ENCODE data around the gene TXNDC2. TPM values are rescaled to one million over a fixed set of nuclear protein-coding genes. Genes with fewer than 3 reads are reported as not detected.
A peak's percentile ranks its signal among the peaks of the same experiment; 100 is the strongest.

TXNDC2 gene
- total and polyA plus RNA-seq, 2 of the 4 experiments (the other 2 are of a cell fraction), result 0.18 TPM; not detected in 1

GRCh38 chr18:9855681-9856080, 30.1 kb upstream of the TXNDC2 start (continued):
- TF ChIP-seq, protein P1, sequence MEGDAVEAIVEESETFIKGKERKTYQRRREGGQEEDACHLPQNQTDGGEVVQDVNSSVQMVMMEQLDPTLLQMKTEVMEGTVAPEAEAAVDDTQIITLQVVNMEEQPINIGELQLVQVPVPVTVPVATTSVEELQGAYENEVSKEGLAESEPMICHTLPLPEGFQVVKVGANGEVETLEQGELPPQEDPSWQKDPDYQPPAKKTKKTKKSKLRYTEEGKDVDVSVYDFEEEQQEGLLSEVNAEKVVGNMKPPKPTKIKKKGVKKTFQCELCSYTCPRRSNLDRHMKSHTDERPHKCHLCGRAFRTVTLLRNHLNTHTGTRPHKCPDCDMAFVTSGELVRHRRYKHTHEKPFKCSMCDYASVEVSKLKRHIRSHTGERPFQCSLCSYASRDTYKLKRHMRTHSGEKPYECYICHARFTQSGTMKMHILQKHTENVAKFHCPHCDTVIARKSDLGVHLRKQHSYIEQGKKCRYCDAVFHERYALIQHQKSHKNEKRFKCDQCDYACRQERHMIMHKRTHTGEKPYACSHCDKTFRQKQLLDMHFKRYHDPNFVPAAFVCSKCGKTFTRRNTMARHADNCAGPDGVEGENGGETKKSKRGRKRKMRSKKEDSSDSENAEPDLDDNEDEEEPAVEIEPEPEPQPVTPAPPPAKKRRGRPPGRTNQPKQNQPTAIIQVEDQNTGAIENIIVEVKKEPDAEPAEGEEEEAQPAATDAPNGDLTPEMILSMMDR (conservative IDR thresholded peaks at IDR 0.05; ENCODE audit: low read depth, low read length), result no peak
- no peak for TF ChIP-seq CEBPB (IDR thresholded peaks at IDR 0.05; ENCODE audit: low read depth, low read length)
- TF ChIP-seq MXI1 (IDR thresholded peaks at IDR 0.05; ENCODE audit: borderline replicate concordance, low read depth, low read length), result no peak
- no peak for TF ChIP-seq FOS (IDR thresholded peaks at IDR 0.05; ENCODE audit: low read depth, low read length)
- TF ChIP-seq POLR2A (IDR thresholded peaks at IDR 0.05; ENCODE audit: low read depth, low read length), result no peak

- peaks cover 7% of the 10 kb centered on the region for H3K4me1 ChIP-seq (ENCODE audit: control insufficient read depth, insufficient read depth, low read length)
- H3K79me1 ChIP-seq (ENCODE audit: low read depth in 1 of 2, low read length in 2 of 2), result peaks cover 6 to 9% of the 10 kb centered on the region in 2 experiments; a peak in 3 of 4 replicates
- H3K9me1 ChIP-seq (ENCODE audit: insufficient read depth, low read length), result peaks cover 3% of the 10 kb centered on the region; the same call in 1 of the 2 replicates
- no peaks in the 10 kb centered on the region for H3K27me3 ChIP-seq (ENCODE audit: control insufficient read depth, insufficient read depth, low read length)
- no peak overlapping the region; the same call in 1 of the 2 replicates for H3K18ac ChIP-seq (ENCODE audit: low read depth, low read length)
- no peak overlapping the region for H4K5ac ChIP-seq (ENCODE audit: low read depth, low read length)
- H3K27ac ChIP-seq (ENCODE audit: insufficient read depth, low read length), result no peak overlapping the region
- intact Hi-C loops (cut with micrococcal nuclease) (no loop called here), dilution Hi-C loops (cut with HindIII; ENCODE audit: low sequenced_read_pairs, unreplicated experiment) (no loop called here), in situ Hi-C loops (cut with MboI; ENCODE audit: low sequenced_read_pairs) (no loop called here)
- H4K8ac ChIP-seq (ENCODE audit: low read depth in 2 of 2, low read length in 2 of 2), result no peak overlapping the region
- H4K20me1 ChIP-seq (ENCODE audit: insufficient read depth, low read length), result no peaks in the 10 kb centered on the region; the same call in 1 of the 2 replicates
- H4K91ac ChIP-seq (ENCODE audit: insufficient read depth, low read depth, low read length), result no peak overlapping the region
- H3K4ac ChIP-seq (ENCODE audit: low read depth, low read length), result 0 out of 2 replicates have a peak overlapping the region, but pooled peaks have one; percentile 10
- H3K4me3 ChIP-seq (ENCODE audit: insufficient read depth, low read depth, low read length), result no peak overlapping the region
- H3K23ac ChIP-seq (ENCODE audit: low read depth, low read length), result no peak overlapping the region
- DNase-seq (no peak), ATAC-seq (ENCODE audit: low read depth) (no peak)
- no peak overlapping the region for H3K14ac ChIP-seq (replicated peaks; ENCODE audit: low read depth, low read length)
- no peak overlapping the region for H2BK20ac ChIP-seq (ENCODE audit: low read depth, low read length)
- H3K9ac ChIP-seq (ENCODE audit: low read depth, low read length), result no peak overlapping the region
- no peak overlapping the region for H3K4me2 ChIP-seq (ENCODE audit: low read depth, low read length)
- ChIA-PET CTCF (no interaction called here), POLR2A (ENCODE audit: unreplicated experiment) (no interaction called here)
- H2AK5ac ChIP-seq (ENCODE audit: low read depth, low read length), result no peak overlapping the region
- no peak overlapping the region for H2BK5ac ChIP-seq (ENCODE audit: low read depth, low read length, poor library complexity, severe bottlenecking)
- H3K56ac ChIP-seq (ENCODE audit: extremely low read depth, insufficient read depth, low read length), result no peak overlapping the region
- no CpG with 5 or more reads among the region's 3 CpGs for WGBS, 2 experiments (ENCODE audit: extremely low coverage in 2 of 2, insufficient read length in 1 of 2)
- no peak overlapping the region for H2BK15ac ChIP-seq (ENCODE audit: low read depth, low read length)
- no peaks in the 10 kb centered on the region for H3K36me3 ChIP-seq (ENCODE audit: control insufficient read depth, insufficient read depth, low read length)
- no peak overlapping the region for H2AFZ ChIP-seq (replicated peaks; ENCODE audit: low read length, poor library complexity)
- H2BK120ac ChIP-seq (ENCODE audit: low read depth, low read length), result no peak overlapping the region
- 0 out of 2 replicates have a peak, but pooled peaks cover 2% of the 10 kb centered on the region for H3K9me3 ChIP-seq (ENCODE audit: control insufficient read depth, insufficient read depth, low read length)
- no TSS peak for BruUV-seq (replicated peaks)
- H2AK9ac ChIP-seq (replicated peaks; ENCODE audit: low read depth, low read length, poor library complexity), result no peak overlapping the region
- TF ChIP-seq BHLHE40 (IDR thresholded peaks at IDR 0.05; ENCODE audit: low read depth, low read length), result no peak
- TF ChIP-seq NFE2L2 (IDR thresholded peaks at IDR 0.05; ENCODE audit: low read depth, low read length), result no peak
- TF ChIP-seq SMC3 (IDR thresholded peaks at IDR 0.05; ENCODE audit: low read depth, low read length), result no peak
- TF ChIP-seq CEBPB (IDR thresholded peaks at IDR 0.05; ENCODE audit: low read depth, low read length), result no peak
- no peak for TF ChIP-seq RCOR1 (IDR thresholded peaks at IDR 0.05; ENCODE audit: insufficient replicate concordance, low read length)
- no peak for TF ChIP-seq POLR2A (IDR thresholded peaks at IDR 0.05; ENCODE audit: low read depth, low read length)
- TF ChIP-seq, protein P2, sequence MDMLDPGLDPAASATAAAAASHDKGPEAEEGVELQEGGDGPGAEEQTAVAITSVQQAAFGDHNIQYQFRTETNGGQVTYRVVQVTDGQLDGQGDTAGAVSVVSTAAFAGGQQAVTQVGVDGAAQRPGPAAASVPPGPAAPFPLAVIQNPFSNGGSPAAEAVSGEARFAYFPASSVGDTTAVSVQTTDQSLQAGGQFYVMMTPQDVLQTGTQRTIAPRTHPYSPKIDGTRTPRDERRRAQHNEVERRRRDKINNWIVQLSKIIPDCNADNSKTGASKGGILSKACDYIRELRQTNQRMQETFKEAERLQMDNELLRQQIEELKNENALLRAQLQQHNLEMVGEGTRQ (IDR thresholded peaks at IDR 0.05; ENCODE audit: low read depth, low read length), result no peak
- no peak for TF ChIP-seq FOS (IDR thresholded peaks at IDR 0.05; ENCODE audit: low read depth, low read length)
- TF ChIP-seq, protein P3, sequence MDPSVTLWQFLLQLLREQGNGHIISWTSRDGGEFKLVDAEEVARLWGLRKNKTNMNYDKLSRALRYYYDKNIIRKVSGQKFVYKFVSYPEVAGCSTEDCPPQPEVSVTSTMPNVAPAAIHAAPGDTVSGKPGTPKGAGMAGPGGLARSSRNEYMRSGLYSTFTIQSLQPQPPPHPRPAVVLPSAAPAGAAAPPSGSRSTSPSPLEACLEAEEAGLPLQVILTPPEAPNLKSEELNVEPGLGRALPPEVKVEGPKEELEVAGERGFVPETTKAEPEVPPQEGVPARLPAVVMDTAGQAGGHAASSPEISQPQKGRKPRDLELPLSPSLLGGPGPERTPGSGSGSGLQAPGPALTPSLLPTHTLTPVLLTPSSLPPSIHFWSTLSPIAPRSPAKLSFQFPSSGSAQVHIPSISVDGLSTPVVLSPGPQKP (IDR thresholded peaks at IDR 0.05; ENCODE audit: borderline replicate concordance, low read depth, low read length), result no peak
Observed at GRCh38 chr18:9856092-9856491, 29.7 kb upstream of the TXNDC2 start.
